Posterior vena cava (tissue), 2 donors: ENCODE results near the gene KLHL26. TPM values are rescaled to one million over a fixed set of nuclear protein-coding genes. Genes with fewer than 3 reads are reported as not detected.

Experiments used
- total RNA-seq, 2 donors: library from RNA; stranded (reverse); fragmentation: NEBNext Ultra II Directional; extraction: Animal tissue kit (Norgen Biotek cat#: 25700); gene quantifications; one replicate each; pipeline ENCODE4 v1.2.1, GENCODE V29; 2021
- donor health status: DM: yes; HTN: yes; CAD: no.
- donor health status: DM: yes; HTN: yes; CAD: no.

The KLHL26 gene
- total RNA-seq, 2 donors from 2014 or later = 14.5 to 17.6 TPM

Other genes with a start within 250 kb of the KLHL26 start
- 10 to 100 TPM in 1 of 2 donors, 1 to 10 TPM in 1; 6.8 to 16.8 TPM for gene LRRC25, start 239.4 kb upstream of the KLHL26 start, total RNA-seq
- 10 to 100 TPM; 54.4 to 56.9 TPM for gene SSBP4, start 217.6 kb upstream of the KLHL26 start, total RNA-seq
- gene ISYNA1, start 198.9 kb upstream of the KLHL26 start, total RNA-seq = 10 to 100 TPM; 27.5 to 28.1 TPM
- gene ELL, start 115.0 kb upstream of the KLHL26 start, total RNA-seq = 10 to 100 TPM; 19.5 to 20.7 TPM
- gene FKBP8, start 93.5 kb upstream of the KLHL26 start, total RNA-seq = 100 to 1,000 TPM; 189 to 224 TPM
- gene KXD1, start 79.2 kb upstream of the KLHL26 start, total RNA-seq = 10 to 100 TPM; 63.9 to 75.2 TPM
- gene UBA52, start 65.2 kb upstream of the KLHL26 start, total RNA-seq = 100 to 1,000 TPM; 725 to 767 TPM
- gene REX1BD, start 48.2 kb upstream of the KLHL26 start, total RNA-seq = 10 to 100 TPM; 38.0 to 48.1 TPM
- gene CRLF1, start 30.2 kb upstream of the KLHL26 start, total RNA-seq = 100 to 1,000 TPM; 154 to 436 TPM
- gene TMEM59L, start 24.2 kb upstream of the KLHL26 start, total RNA-seq = 10 to 100 TPM in 1 of 2 donors, 1 to 10 TPM in 1; 2.8 to 14.5 TPM
- 10 to 100 TPM in 1 of 2 donors, 1 to 10 TPM in 1; 9.3 to 15.7 TPM for gene CRTC1, start 46.7 kb downstream of the KLHL26 start, total RNA-seq
- gene COMP, start 154.3 kb downstream of the KLHL26 start, total RNA-seq = 100 to 1,000 TPM in 1 of 2 donors, 10 to 100 TPM in 1; 72.2 to 403 TPM
- gene UPF1, start 194.9 kb downstream of the KLHL26 start, total RNA-seq = 10 to 100 TPM; 45.1 to 56.5 TPM